HG03139 (cell line): ENCODE results near the gene TMED10.
"Not testable (repeated sequence)": the region's sequence is repeated elsewhere in the genome, so short reads cannot be mapped to it uniquely, and the experiment has no call there.

Experiments
- ATAC-seq: cut with Tn5 transposase; IDR thresholded peaks from one replicate; pipeline ENCODE4 v1.9.1; 2021; ENCODE audit not compliant: unreplicated experiment

The TMED10 gene

GRCh38 chr14:75162631-75163030 is 13.8 kb downstream of the TMED10 start:
- no peak for ATAC-seq

DNA sequence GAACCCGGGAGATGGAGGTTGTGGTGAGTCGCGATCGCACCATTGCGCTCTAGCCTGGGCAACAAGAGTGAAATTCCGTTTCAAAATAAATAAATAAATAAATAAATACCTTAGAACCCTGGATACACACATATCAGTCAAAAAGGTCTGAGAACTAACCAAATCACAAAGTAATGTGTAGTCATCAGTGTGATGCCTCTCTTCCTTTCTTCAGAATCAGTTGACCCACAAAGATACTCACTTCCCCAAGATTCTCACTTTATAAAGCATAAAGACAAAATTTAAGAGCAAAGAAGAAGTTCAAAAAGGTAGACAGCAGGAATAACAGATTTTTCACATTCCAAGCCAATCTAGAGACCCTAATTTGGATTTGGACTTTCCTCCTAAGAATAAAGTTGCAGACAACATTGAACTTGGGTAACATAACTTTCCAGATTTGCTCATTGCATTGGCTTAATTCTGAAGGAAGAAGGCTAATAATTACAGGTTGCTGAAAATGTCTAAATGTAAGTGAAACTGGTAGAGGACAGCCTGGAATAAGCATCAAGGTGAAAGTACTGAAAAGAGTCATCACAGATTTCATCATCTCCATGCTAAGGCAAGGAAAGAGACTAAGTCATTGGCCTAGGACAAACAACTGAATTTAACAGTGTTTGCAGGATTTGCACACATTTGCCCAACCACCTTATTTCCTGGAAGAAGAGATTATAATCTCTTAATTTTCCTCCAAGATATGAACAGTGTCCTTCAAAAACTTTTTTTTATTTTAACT is 17.4 kb downstream of the TMED10 start:
- no peak for ATAC-seq

GRCh38 chr14:75156901-75157300 is 19.5 kb downstream of the TMED10 start:
- ATAC-seq = no peak

DNA sequence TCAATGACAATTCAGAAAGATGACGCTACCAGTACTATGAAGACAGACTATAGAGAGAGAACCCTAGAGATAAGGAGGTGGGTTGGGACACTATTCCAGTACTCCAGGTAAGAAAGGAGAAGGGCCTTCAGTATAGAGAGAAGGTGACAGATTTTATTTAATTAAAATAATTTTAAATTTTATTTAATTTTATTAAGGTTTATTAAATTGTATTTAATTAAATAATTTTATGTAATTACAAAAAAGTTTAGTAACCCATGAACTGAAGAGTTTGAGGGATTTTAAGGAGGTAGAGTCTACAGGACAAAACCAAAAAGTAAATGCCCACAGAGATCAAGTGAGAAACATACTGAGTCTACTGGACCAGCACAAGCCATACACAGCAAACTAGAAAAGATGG is 20.3 kb downstream of the TMED10 start:
- ATAC-seq = no peak

GRCh38 chr14:75155169-75155568 is 21.2 kb downstream of the TMED10 start:
- ATAC-seq = no peak

DNA sequence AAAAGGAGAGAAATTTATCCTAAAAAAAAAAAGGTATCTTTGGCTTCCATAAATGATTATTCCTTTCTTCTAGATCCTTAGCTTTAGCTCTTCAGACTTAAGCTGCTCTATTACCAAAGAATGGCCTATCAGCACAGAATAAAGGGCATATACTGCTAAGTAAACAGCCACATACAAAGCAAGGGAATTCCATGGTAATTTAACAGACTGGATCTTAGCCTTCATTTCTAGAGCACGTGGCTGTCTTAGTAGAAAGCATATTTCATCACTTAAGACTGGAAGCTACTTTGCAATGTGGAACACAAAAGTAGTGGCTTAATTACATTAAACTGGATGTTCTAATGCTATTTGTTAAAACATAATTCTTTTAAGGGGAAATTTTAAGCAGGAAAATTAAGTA is 23.1 kb downstream of the TMED10 start:
- ATAC-seq = no peak

DNA sequence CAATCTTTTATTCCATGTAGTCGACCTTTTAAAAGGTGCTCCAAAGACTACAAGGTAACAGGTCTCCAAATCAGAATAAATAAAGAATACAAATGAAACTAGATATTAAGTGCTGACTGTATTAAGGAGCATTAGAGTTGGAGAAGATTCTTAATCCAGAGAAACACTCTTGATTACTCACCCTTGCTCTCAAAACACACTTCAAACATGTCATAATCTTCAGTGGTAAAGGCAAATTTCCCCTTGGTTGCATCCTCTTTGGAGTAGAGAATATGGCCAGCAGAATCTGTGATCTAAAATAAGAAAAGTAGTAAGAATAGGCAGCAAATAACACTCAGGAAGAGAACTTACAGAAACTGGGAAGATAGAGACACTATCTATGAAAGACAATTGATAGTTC is 24.6 kb downstream of the TMED10 start:
- ATAC-seq = no peak

DNA sequence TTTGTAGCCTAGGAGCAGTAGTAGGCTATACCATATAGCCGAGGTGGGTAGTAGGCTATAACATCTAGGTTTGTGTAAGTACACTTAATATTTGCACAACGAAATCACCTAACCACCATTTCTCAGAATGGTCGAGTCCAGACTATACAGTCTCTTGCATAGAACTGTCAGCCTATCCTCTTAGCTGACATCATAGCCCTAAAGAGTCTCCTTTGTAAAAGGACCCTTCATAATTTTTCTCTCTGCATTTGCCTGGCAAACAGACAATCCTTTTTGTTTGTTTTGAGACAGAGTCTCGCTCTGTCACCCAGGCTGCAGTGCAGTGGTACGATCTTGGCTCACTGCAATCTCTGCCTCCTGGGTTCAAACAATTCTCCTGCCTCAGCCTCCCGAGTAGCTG is 25.8 kb downstream of the TMED10 start:
- ATAC-seq = not testable (repeated sequence)

DNA sequence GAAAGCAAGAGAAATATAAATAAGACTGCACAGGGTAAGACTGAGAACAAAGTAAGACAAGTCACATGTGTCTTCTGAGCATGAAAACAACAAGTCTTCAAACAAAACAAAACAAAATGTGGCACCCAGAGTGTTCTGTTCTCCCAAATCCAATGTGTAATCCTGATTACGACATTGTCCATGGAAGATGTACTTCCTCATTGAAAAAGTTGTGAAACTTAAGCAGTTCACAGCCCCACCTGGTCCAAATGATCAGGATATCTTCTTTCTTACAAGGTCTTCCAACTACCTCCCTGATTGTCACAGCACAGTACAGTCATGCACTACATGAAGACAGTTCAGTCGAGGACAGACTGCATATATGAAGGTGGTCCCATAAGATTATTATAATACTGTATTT is 26.3 kb downstream of the TMED10 start:
- ATAC-seq = no peak

DNA sequence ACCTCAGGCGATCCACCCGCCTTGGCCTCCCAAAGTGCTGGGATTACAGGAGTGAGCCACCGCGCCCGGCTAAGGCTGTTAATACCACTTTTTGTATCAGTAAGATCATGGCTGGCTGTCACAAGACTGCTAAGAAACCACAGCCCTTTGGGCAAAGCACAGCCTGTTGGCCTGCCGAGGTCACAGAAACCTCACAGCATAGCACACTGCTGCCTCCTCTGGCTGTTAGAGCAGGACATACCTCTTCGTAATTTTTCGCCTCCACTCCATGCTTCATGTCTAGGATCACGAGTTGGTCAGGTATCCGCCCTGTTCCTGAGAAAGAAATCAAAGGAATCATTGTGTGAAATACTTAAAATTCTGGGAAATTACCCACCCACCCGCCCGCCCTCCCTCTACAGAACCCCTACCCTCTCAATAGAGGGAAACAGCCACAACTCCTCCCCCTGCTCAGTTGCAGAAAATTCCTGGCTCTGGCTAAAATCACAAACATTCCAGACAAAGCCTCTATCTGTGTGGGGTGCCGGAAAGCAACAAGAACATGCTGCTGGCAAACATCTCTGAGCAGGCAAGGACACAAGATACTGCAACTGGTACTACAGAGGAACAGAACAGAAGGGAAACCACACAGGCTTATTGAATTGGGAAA is 28.9 kb downstream of the TMED10 start:
- no peak for ATAC-seq

- no peak for ATAC-seq
These were observed 31.5 kb downstream of the TMED10 start for GRCh38 chr14:75144944-75145343.

DNA sequence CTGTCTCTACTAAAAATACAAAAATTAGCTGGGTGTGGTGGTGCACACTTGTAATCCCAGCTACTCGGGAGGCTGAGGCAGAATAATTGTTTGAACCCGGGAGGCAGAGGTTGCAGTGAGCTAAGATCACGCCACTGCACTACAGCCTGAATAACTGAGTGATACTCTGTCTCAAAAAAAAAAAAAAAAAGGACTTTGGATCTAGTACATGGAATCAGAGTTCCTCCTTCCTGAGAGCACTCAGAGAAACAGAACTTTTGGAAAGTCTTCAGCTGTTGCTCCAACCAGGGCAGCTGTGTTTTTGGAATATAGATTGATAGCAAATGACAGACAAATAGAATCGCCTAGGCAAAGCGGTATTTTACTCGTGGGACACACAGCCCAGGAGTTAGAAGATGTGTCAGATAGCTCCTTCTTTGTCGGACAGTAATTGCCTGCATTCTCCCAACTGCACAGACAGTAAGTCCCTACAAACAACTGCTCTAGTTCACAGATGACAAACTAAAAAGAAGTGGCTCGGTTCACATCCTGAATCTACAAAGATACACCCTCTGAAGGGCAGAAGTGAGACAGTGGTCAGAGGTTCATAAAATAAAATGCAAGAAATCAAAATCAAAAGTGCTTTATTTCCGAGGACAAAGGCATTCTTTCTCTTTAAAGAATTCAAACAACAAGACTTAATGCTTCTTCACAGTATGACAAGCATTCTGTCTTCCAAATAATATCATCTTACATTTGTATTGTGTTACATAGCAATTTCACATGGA is 32.5 kb downstream of the TMED10 start:
- ATAC-seq = no peak

DNA sequence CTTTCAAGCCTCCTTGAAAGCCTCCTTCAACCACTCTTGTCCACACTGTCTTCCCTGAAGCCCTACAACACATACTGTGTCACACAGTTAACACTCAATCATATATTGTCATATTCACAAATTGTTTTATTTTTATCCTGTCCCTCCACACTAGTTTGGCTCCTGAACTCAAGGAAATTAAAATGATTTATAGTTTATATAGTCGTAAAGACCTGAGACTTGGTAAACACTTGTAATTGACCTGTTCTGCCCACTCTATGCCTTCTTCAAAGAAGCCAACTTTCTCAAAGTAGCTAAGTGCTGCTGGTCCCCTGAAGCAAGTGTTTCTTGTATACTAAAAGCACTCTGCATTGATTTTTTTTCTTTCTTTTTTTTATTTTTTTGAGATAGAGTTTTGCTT is 33.9 kb downstream of the TMED10 start:
- no peak for ATAC-seq

DNA sequence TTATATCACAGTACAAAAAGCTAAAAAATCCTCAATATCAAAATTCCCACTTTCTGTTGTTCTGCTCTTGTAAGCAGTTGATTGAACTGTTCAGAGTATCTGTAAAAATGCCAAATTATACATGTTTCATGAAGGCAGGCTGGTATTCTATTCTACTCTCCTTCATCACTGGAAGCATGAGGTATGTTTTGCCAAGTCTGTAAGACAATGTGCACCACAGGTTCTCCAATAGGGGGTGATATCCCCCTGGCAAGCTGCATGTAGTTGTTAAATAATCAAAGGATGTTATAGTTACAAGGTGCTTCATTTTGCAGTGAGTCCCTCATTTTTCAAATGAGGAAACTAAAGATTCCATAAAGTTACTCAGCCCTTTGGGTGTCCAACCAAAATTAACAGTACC is 34.4 kb downstream of the TMED10 start:
- ATAC-seq = no peak

DNA sequence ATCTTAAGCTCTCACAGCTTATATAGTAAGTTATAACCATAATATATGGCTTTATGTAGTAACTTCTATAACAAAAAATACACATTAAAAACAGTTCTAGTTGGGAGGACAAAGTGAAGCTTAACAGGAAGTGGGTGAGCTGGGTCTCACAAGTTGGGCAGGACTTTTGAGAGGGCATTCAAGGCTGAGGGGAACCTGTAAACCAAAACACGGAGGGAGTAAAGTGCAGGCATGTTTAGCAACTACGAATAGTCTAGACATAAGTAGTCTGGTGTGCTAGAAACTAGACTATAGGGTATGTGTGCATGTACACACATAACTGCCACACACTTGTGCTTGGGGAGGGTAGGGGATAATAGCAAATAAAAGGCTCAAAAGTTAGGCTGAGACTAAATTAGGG is 35.4 kb downstream of the TMED10 start:
- no peak for ATAC-seq

DNA sequence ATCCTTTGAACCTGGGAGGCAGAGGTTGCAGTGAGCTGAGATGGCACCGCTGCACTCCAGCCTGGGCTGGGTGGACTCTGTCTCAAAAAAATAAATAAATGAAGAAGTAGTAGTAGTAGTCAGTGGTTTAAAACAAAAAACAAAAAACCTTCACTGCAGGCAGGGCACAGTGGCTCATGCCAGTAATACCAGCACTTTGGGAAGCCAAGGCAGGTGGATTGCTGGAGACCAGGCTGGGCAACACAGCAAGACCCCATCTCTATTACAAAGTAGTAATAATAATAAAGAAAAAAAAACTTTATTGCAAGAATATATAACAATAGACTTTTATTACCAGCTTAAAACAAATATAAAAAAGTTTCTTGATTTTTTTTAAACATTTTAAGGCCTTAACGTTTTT is 35.8 kb downstream of the TMED10 start:
- ATAC-seq = no peak

GRCh38 chr14:75139185-75139584 is 37.2 kb downstream of the TMED10 start:
- ATAC-seq = no peak

GRCh38 chr14:75138492-75138891 is 37.9 kb downstream of the TMED10 start:
- no peak for ATAC-seq

- no peak for ATAC-seq
These were observed 41.8 kb downstream of the TMED10 start for GRCh38 chr14:75134644-75135043.

DNA sequence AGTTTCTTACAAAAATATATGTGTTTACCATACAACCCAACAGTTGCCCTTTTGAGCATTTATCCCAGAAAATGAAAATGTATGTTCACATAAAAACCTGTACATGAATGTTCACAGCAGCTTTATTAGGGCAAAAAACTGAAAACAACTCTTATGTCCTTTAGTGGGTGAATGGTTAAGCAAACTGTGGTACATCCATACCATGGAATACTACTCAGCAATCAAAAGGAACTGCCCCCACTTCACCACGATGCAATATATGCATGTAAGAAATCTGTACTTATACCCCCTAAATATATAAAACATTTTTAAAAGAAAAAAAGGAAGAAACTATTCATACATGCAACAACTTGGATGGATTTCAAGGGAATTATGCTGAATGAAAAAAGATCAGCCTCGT is 42.8 kb downstream of the TMED10 start:
- ATAC-seq = no peak

GRCh38 chr14:75132382-75133086 is 43.9 kb downstream of the TMED10 start:
- no peak for ATAC-seq
